GM10266 (cell line): ENCODE data around the gene SNX3.

ENCODE experiments used
- DNase-seq: peaks from one replicate; pipeline ENCODE4 v3.0.0; 2012; ENCODE audit errors: extremely low spot score
- TF ChIP-seq, protein P1 (sequence below): IDR thresholded peaks from 2 replicates; pipeline ENCODE4 v1.5.1; 2012; ENCODE audit warnings: mild to moderate bottlenecking, low read depth; ENCODE audit not compliant: control insufficient read depth, insufficient read depth; ENCODE audit errors: missing control alignments

The SNX3 gene

GRCh38 chr6:108164815-108165706, 95.8 kb downstream of the SNX3 start:
- DNase-seq: no peak
- TF ChIP-seq, protein P1, sequence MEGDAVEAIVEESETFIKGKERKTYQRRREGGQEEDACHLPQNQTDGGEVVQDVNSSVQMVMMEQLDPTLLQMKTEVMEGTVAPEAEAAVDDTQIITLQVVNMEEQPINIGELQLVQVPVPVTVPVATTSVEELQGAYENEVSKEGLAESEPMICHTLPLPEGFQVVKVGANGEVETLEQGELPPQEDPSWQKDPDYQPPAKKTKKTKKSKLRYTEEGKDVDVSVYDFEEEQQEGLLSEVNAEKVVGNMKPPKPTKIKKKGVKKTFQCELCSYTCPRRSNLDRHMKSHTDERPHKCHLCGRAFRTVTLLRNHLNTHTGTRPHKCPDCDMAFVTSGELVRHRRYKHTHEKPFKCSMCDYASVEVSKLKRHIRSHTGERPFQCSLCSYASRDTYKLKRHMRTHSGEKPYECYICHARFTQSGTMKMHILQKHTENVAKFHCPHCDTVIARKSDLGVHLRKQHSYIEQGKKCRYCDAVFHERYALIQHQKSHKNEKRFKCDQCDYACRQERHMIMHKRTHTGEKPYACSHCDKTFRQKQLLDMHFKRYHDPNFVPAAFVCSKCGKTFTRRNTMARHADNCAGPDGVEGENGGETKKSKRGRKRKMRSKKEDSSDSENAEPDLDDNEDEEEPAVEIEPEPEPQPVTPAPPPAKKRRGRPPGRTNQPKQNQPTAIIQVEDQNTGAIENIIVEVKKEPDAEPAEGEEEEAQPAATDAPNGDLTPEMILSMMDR: no peak

GRCh38 chr6:108164543-108164814, 96.4 kb downstream of the SNX3 start:
- DNase-seq: no peak
- TF ChIP-seq, protein P1: no peak

GRCh38 chr6:108163644-108164542, 96.9 kb downstream of the SNX3 start:
- TF ChIP-seq, protein P1: no peak
- peak; percentile 17 for DNase-seq

GRCh38 chr6:108163267-108163643, 97.6 kb downstream of the SNX3 start:
- no peak for DNase-seq
- TF ChIP-seq, protein P1: peak; percentile 3

- TF ChIP-seq, protein P1: no peak
- no peak for DNase-seq
Observed at GRCh38 chr6:108161724-108162282, 99.0 kb downstream of the SNX3 start.
